HepG2 (cell line): Measurements from ENCODE around the gene OR6B2. TPM values are rescaled to one million over a fixed set of nuclear protein-coding genes. Genes with fewer than 3 reads are reported as not detected.

Experiments used
- ATAC-seq: fragments of 200-7000 bp; cut with Tn5 transposase; 3 replicates; pipeline ENCODE4 v1.9.1; 2020; ENCODE audit warnings: mild to moderate bottlenecking, moderate library complexity
- BruUV-seq: library from RNA; stranded (reverse); fragments of 400-500 nt; replicated peaks from 2 replicates; lab custom pipeline; 2021; lab: Mats Ljungman, UMichigan
- CTCF ChIA-PET: fragments of 300-600 bp; formaldehyde crosslinking; extraction: SDS; loops from one replicate; lab custom pipeline; 2021; ENCODE audit warnings: low total read pairs, inconsistent platforms, low intra/inter-chr PET ratio; lab: Yijun Ruan, JAX
- POLR2A ChIA-PET: fragments of 350-600 bp; sonication (Branson Sonifier 250); formaldehyde crosslinking; loops from one replicate; lab custom pipeline; 2020; ENCODE audit warnings: antibody characterized with exemption, inconsistent platforms; lab: Yijun Ruan, JAX
- DNase-seq: peaks from one replicate; pipeline ENCODE4 v3.0.0-alpha.2; 2015; ENCODE audit warnings: low spot score
- FAIRE-seq: peaks from 3 replicates; lab custom pipeline; 2011; peaks lifted over from hg19 to GRCh38; lab: Jason Lieb, UNC
- H2AFZ ChIP-seq: one replicate; pipeline ENCODE4 v1.6.1; 2011; ENCODE audit warnings: low read length, inconsistent platforms
- H3K27ac ChIP-seq: fragments of 300-600 bp; 3 replicates; pipeline ENCODE4 v1.8.0; 2011; ENCODE audit warnings: mixed run types, mild to moderate bottlenecking, mixed read lengths, low read length, inconsistent platforms; ENCODE audit not compliant: insufficient read depth; ENCODE audit errors: extremely low read length
- H3K27me3 ChIP-seq, 2 experiments: fragments of 200-600 bp in 1 of 2; 2 replicates in 1 of 2; 3 replicates in 1 of 2; pipeline versions ENCODE4 v1.6.0 to v1.8.0; 2011; ENCODE audit warnings: low read length in 2 of 2, mild to moderate bottlenecking in 2 of 2, moderate library complexity in 2 of 2, inconsistent platforms in 1 of 2; ENCODE audit not compliant: insufficient read depth in 2 of 2, control insufficient read depth in 1 of 2
- H3K36me3 ChIP-seq, 2 experiments: fragments of 200-600 bp in 1 of 2; replicated peaks in 1 of 2; 2 replicates in 1 of 2; 3 replicates in 1 of 2; pipeline versions ENCODE4 v1.5.1 to v1.8.0; 2011; ENCODE audit warnings: low read length in 2 of 2, inconsistent platforms in 1 of 2; ENCODE audit not compliant: insufficient read depth in 2 of 2, control insufficient read depth in 1 of 2
- H3K4me1 ChIP-seq: 2 replicates; pipeline ENCODE4 v1.5.1; 2012; ENCODE audit warnings: low read length, inconsistent platforms; ENCODE audit not compliant: insufficient read depth
- H3K4me2 ChIP-seq: 2 replicates; pipeline ENCODE4 v1.6.0; 2011; ENCODE audit warnings: low read depth, low read length, inconsistent platforms
- H3K4me3 ChIP-seq, 3 experiments: fragments of 200-600 bp in 1 of 3; sonication (generic), shearing (Covaris generic) in 1 of 3; replicated peaks in 1 of 3; 2 replicates each; pipeline ENCODE4 v1.5.1; 2011 to 2016; ENCODE audit warnings: low read length in 3 of 3, inconsistent platforms in 2 of 3, low read depth in 2 of 3, mild to moderate bottlenecking in 2 of 3, control low read depth in 1 of 3, mixed read lengths in 1 of 3; ENCODE audit not compliant: insufficient read depth in 1 of 3
- H3K79me2 ChIP-seq: one replicate; pipeline ENCODE4 v1.6.1; 2011; ENCODE audit warnings: low read length, inconsistent platforms; ENCODE audit not compliant: insufficient read depth
- H3K9ac ChIP-seq: 2 replicates; pipeline ENCODE4 v1.6.0; 2011; ENCODE audit warnings: mild to moderate bottlenecking, low read depth, low read length, inconsistent platforms; ENCODE audit not compliant: insufficient read depth
- H3K9me3 ChIP-seq: 2 replicates; pipeline ENCODE4 v1.5.1; 2012; ENCODE audit warnings: mild to moderate bottlenecking, low read length
- H4K20me1 ChIP-seq: 2 replicates; pipeline ENCODE4 v1.6.0; 2011; ENCODE audit warnings: inconsistent platforms, mild to moderate bottlenecking, low read length, moderate library complexity; ENCODE audit not compliant: insufficient read depth
- AHR ChIP-seq: IDR thresholded peaks from 2 replicates; pipeline ENCODE4 v1.6.1; 2018; ENCODE audit warnings: missing genetic modification reagents, missing compliant biosample characterization
- KAT2B ChIP-seq: fragments of 150-350 bp; IDR thresholded peaks from 2 replicates; pipeline ENCODE4 v1.6.1; 2014; ENCODE audit warnings: low read depth, low read length, borderline replicate concordance
- MXD4 ChIP-seq: IDR thresholded peaks from 2 replicates; pipeline ENCODE4 v1.6.1; 2016; ENCODE audit warnings: mild to moderate bottlenecking, missing biosample characterization, missing genetic modification reagents
- SIX4 ChIP-seq: sonication (generic); formaldehyde crosslinking; IDR thresholded peaks from 2 replicates; pipeline ENCODE4 v1.4.0; 2020; ENCODE audit warnings: missing genetic modification reagents
- SMAD3 ChIP-seq: sonication (generic); formaldehyde crosslinking; IDR thresholded peaks from 2 replicates; pipeline ENCODE4 v1.4.0; 2020; ENCODE audit warnings: missing genetic modification reagents
- STAT6 ChIP-seq: sonication (generic); formaldehyde crosslinking; IDR thresholded peaks from 2 replicates; pipeline ENCODE4 v1.4.0; 2020; ENCODE audit warnings: missing genetic modification reagents, mild to moderate bottlenecking, borderline replicate concordance
- ZBTB8A ChIP-seq: sonication (generic); formaldehyde crosslinking; IDR thresholded peaks from 2 replicates; pipeline ENCODE4 v1.4.0; 2020; ENCODE audit warnings: mild to moderate bottlenecking, low read depth, missing genetic modification reagents, borderline replicate concordance
- ZFAT ChIP-seq: sonication (generic); formaldehyde crosslinking; conservative IDR thresholded peaks from 2 replicates; pipeline ENCODE4 v1.8.1; 2023; ENCODE audit warnings: missing genetic modification reagents, inconsistent platforms
- ZNF121 ChIP-seq: sonication (generic); formaldehyde crosslinking; IDR thresholded peaks from 2 replicates; pipeline ENCODE4 v1.5.0; 2020; ENCODE audit warnings: mild to moderate bottlenecking, missing genetic modification reagents
- ZNF20 ChIP-seq: sonication (generic); formaldehyde crosslinking; IDR thresholded peaks from 2 replicates; pipeline ENCODE4 v1.4.0; 2020; ENCODE audit warnings: mild to moderate bottlenecking, moderate library complexity, missing genetic modification reagents
- ZNF251 ChIP-seq: sonication (generic); formaldehyde crosslinking; IDR thresholded peaks from 2 replicates; pipeline ENCODE4 v1.9.0; 2021; ENCODE audit warnings: mild to moderate bottlenecking, missing genetic modification reagents
- ZNF710 ChIP-seq: sonication (generic); formaldehyde crosslinking; IDR thresholded peaks from 2 replicates; pipeline ENCODE4 v1.5.0; 2020; ENCODE audit warnings: mild to moderate bottlenecking, missing genetic modification reagents, borderline replicate concordance
- ZNF83 ChIP-seq: sonication (generic); formaldehyde crosslinking; IDR thresholded peaks from 2 replicates; pipeline ENCODE4 v1.4.0; 2020; ENCODE audit warnings: missing genetic modification reagents, mild to moderate bottlenecking, borderline replicate concordance
- WGBS: methylation state at CpG from one replicate; pipeline ENCODE4 v1.1.6; 2017; ENCODE audit warnings: low lambda C conversion rate; 5-methylcytosine and 5-hydroxymethylcytosine counted together
- in situ Hi-C: cut with HindIII; loops from 2 replicates; pipeline ENCODE4 v1.10.0; 2017; ENCODE audit warnings: low pct_unique_long_range_greater_than_20kb; ENCODE audit not compliant: extremely low pct_ligation_motif_present
- intact Hi-C: fragments of 100-400 bp; cut with micrococcal nuclease; formaldehyde crosslinking; loops from one replicate; pipeline ENCODE4 v1.10.0; 2022; ENCODE audit not compliant: unreplicated experiment
- polyA plus RNA-seq, 8 experiments: library from polyadenylated mRNA; depleted of rRNA in 3 of 8; stranded (reverse) in 7 of 8; unstranded in 1 of 8; fragments of >200 nt; fragmentation: Illumina TruSeq in 4 of 8; extraction: Trizol in 4 of 8; gene quantifications; 2 replicates each; pipeline versions ENCODE4 v1.2.1 to v1.2.3, GENCODE V29; 2011 to 2016; ENCODE audit warnings: low read depth in 4 of 8, missing spikeins in 1 of 8, mixed read lengths in 1 of 8; ENCODE audit not compliant: insufficient read depth in 1 of 8
- total RNA-seq, 5 experiments: library from RNA; depleted of rRNA; stranded (reverse); fragments of >200 nt; fragmentation: Illumina TruSeq; extraction: Trizol; gene quantifications; 2 replicates each; pipeline ENCODE4 v1.2.3, GENCODE V29; 2016; ENCODE audit warnings: low read depth in 1 of 5

Gene OR6B2
- total and polyA plus RNA-seq, 2 of the 13 experiments (the other 11 are each of a cell fraction or from before 2014, with no cell fraction given) = not detected

- H3K4me1 ChIP-seq = no peaks in the 10 kb centered on the region
- H3K4me2 ChIP-seq = no peak overlapping the region
- H3K9me3 ChIP-seq = no peaks in the 10 kb centered on the region
- no peak overlapping the region for H2AFZ ChIP-seq
- no peak overlapping the region for H3K4me3 ChIP-seq
- no peak for FAIRE-seq
- no peak overlapping the region for H3K27ac ChIP-seq
- no peaks in the 10 kb centered on the region for H4K20me1 ChIP-seq
- H3K36me3 ChIP-seq = peaks cover 35 to 93% of the 10 kb centered on the region in 2 experiments
- TF ChIP-seq KAT2B (no peak), ZNF121 (CRISPR knock-in tag) (peak; percentile 46; the same call in 1 of the 2 replicates)
- TF ChIP-seq, all 625 proteins: peak for 1
- 90% methylated on average over 7 of the region's 7 CpGs for WGBS
- Histone ChIP-seq H3K79me2 (no peaks in the 10 kb centered on the region), H3K9ac (no peak overlapping the region), H3K27me3 (no peaks in the 10 kb centered on the region)
- in situ Hi-C loops = no loop called here
- no TSS peak for BruUV-seq
- intact Hi-C loops = no loop called here
- POLR2A ChIA-PET = no interaction called here
- CTCF ChIA-PET = no interaction called here
- ATAC-seq (no peak), DNase-seq (no peak)
These were observed 27.2 kb downstream of the OR6B2 start for GRCh38 chr2:240002983-240003382.

GRCh38 chr2:240000671-240001070 lies 29.6 kb downstream of the OR6B2 start:
- ChIA-PET POLR2A (no interaction called here), CTCF (no interaction called here)
- no peak overlapping the region for H3K27ac ChIP-seq
- WGBS = 96% methylated on average over 11 of the region's 11 CpGs
- no peaks in the 10 kb centered on the region for H3K4me1 ChIP-seq
- ATAC-seq = no peak
- FAIRE-seq = no peak
- in situ Hi-C loops (no loop called here), intact Hi-C loops (no loop called here)
- H3K4me2 ChIP-seq = no peak overlapping the region
- H3K79me2 ChIP-seq = no peaks in the 10 kb centered on the region
- no peaks in the 10 kb centered on the region for H4K20me1 ChIP-seq
- no peak overlapping the region for H3K9ac ChIP-seq
- no peak overlapping the region for H3K4me3 ChIP-seq
- H3K36me3 ChIP-seq = peaks cover 31 to 76% of the 10 kb centered on the region in 2 experiments
- no peaks in the 10 kb centered on the region for H3K27me3 ChIP-seq
- DNase-seq = no peak
- BruUV-seq = no TSS peak
- H3K9me3 ChIP-seq = no peaks in the 10 kb centered on the region
- H2AFZ ChIP-seq = no peak overlapping the region
- TF ChIP-seq ZNF710 (CRISPR knock-in tag) (no peak), ZFAT (CRISPR knock-in tag) (no peak), SMAD3 (CRISPR knock-in tag) (no peak), ZNF121 (CRISPR knock-in tag) (no peak), ZNF251 (CRISPR knock-in tag) (no peak), STAT6 (CRISPR knock-in tag) (no peak), SIX4 (CRISPR knock-in tag) (no peak), MXD4 (CRISPR knock-in tag) (no peak), ZNF83 (no peak), ZNF20 (CRISPR knock-in tag) (no peak), AHR (CRISPR knock-in tag) (no peak), ZBTB8A (CRISPR knock-in tag) (no peak)
